ENCODE results near the gene PDAP1. TPM values are rescaled to one million over a fixed set of nuclear protein-coding genes. Genes with fewer than 3 reads are reported as not detected.

Gene PDAP1
- total and polyA plus RNA-seq, 8 donors = 27.8 to 84.6 (median 39.8) TPM

DNA sequence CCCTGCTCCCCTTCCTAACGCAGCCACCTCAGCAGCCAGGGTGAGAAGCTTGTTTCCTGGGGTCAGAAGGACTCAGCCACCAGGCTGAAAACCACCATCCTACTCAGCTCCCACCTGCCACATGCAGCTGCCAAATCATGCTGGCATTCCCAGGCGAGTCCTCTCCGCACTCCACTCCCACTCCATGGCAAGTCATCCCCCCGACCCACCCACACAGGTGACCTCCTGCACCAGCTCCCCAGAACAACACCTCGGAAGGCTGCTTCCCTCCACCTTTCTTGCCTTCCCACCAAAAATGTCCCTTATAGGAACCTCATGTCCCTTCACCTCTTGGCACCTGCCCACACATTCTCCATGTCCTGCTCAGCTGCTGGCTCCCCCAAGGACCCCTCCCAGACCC lies 4.6 kb downstream of the PDAP1 start:
- ATAC-seq (no peak), FAIRE-seq (no peak), DNase-seq (no peak)
- peaks cover 13 to 18% (median 17%) of the 10 kb centered on the region in 3 donors for H3K4me1 ChIP-seq
- H3K27me3 ChIP-seq = no peaks in the 10 kb centered on the region
- no peak overlapping the region for H3K27ac ChIP-seq
- WGBS, 2 donors = 65 to 82% methylated on average over 5 of the region's 5 CpGs
- H3K9me3 ChIP-seq = no peaks in the 10 kb centered on the region
- intact Hi-C loops (cut with DNase I) = no loop called here
- TF ChIP-seq, protein P1, sequence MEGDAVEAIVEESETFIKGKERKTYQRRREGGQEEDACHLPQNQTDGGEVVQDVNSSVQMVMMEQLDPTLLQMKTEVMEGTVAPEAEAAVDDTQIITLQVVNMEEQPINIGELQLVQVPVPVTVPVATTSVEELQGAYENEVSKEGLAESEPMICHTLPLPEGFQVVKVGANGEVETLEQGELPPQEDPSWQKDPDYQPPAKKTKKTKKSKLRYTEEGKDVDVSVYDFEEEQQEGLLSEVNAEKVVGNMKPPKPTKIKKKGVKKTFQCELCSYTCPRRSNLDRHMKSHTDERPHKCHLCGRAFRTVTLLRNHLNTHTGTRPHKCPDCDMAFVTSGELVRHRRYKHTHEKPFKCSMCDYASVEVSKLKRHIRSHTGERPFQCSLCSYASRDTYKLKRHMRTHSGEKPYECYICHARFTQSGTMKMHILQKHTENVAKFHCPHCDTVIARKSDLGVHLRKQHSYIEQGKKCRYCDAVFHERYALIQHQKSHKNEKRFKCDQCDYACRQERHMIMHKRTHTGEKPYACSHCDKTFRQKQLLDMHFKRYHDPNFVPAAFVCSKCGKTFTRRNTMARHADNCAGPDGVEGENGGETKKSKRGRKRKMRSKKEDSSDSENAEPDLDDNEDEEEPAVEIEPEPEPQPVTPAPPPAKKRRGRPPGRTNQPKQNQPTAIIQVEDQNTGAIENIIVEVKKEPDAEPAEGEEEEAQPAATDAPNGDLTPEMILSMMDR (IDR thresholded peaks at IDR 0.05) = no peak
- no peak overlapping the region for H3K4me3 ChIP-seq
- H3K36me3 ChIP-seq = peaks cover 0 to 39% (median 0%) of the 10 kb centered on the region in 3 donors

DNA sequence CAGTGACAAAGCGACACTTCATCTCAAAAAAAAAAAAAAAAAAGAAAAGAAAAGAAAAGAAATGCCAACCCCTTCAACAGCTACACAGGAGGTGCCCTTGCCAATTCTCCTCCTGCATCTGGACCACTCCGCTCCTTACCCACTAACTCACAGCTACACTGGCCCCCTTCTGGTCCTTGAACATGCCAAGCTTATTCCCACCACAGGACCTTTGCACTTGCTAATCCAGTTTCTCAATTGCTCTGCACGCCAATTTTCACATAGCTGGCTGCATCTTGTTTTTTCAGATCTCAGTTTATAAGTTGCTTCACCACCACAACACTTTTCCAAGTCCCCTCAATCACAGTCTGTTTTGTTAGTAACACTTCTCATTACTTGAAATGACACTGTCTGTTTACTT lies 5.5 kb downstream of the PDAP1 start:
- Histone ChIP-seq H3K27me3 (no peaks in the 10 kb centered on the region), H3K9me3 (no peaks in the 10 kb centered on the region), H3K27ac (no peak overlapping the region), H3K4me1 (peaks cover 13 to 18% (median 17%) of the 10 kb centered on the region in 3 donors), H3K4me3 (no peak overlapping the region), H3K36me3 (peaks cover 0 to 42% (median 0%) of the 10 kb centered on the region in 3 donors)
- intact Hi-C loops (cut with DNase I) = no loop called here
- 98 to 100% methylated on average over 3 of the region's 3 CpGs for WGBS, 2 donors
- FAIRE-seq (no peak), ATAC-seq (no peak), DNase-seq (no peak)
- TF ChIP-seq, protein P1 (IDR thresholded peaks at IDR 0.05) = no peak

DNA sequence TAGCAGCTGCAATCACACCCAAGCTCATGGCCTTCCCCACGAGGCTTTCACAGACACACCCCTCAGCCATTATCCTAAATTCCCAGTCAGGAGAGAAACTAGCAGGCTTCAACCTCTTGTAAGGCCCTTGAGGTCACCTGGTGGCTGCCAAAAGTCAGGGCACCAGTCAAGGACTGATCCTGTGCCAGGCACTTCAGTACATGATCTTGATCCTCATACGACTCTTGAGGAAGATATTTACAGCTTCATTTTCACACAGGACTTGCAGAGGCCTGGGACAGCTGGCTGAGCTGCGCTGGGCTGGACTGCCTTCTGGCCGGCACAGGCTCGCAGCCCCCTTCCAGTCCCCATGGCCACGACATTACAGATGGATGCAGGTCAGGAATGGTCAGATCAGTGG lies 8.8 kb downstream of the PDAP1 start:
- no peaks in the 10 kb centered on the region for H3K4me1 ChIP-seq
- FAIRE-seq (no peak), DNase-seq (no peak), ATAC-seq (no peak)
- no peak overlapping the region for H3K4me3 ChIP-seq
- intact Hi-C loops (cut with DNase I) = no loop called here
- no peak overlapping the region for H3K27ac ChIP-seq
- TF ChIP-seq, protein P1 (IDR thresholded peaks at IDR 0.05) = no peak
- peaks cover 0 to 53% (median 0%) of the 10 kb centered on the region in 3 donors for H3K36me3 ChIP-seq
- no peaks in the 10 kb centered on the region for H3K27me3 ChIP-seq
- H3K9me3 ChIP-seq = no peaks in the 10 kb centered on the region
- WGBS, 2 donors = 81 to 85% methylated on average over 6 of the region's 6 CpGs

DNA sequence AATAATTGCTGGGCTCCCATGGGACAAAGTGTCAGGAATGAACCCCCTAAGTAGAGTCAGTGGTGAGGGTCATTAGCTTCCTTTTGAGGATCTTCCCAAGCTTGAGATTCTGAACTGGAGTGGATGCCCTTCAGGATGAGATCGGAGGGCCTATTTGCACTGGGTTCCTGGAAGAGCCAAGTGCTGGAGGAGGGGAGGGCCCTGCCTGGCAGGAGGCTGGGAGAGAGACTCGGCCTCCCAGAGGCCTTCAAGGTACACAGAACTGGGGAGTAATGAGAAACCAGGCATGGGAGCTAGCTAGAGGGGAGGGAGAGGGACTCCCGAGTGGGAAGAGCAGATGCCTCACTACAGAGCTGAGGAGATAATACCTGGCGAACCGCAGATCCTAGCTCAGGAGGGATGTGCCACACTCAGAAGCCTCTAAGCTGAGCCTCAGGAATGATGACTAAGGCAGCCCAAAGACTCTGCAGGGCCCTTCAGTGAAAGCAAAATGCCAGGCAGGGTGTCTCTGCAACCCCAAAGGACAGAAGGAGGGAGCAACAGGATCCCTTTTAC lies 9.4 kb downstream of the PDAP1 start:
- TF ChIP-seq, protein P1 (IDR thresholded peaks at IDR 0.05) = no peak
- FAIRE-seq (no peak), ATAC-seq (no peak), DNase-seq (no peak)
- WGBS, 2 donors = 72 to 79% methylated on average over 5 of the region's 5 CpGs
- intact Hi-C loops (cut with DNase I) = no loop called here
- Histone ChIP-seq H3K27ac (no peak overlapping the region), H3K27me3 (no peaks in the 10 kb centered on the region), H3K9me3 (no peaks in the 10 kb centered on the region), H3K36me3 (peaks cover 0 to 50% (median 0%) of the 10 kb centered on the region in 3 donors), H3K4me1 (peaks cover 0 to 1% (median 0%) of the 10 kb centered on the region in 3 donors), H3K4me3 (no peak overlapping the region)

DNA sequence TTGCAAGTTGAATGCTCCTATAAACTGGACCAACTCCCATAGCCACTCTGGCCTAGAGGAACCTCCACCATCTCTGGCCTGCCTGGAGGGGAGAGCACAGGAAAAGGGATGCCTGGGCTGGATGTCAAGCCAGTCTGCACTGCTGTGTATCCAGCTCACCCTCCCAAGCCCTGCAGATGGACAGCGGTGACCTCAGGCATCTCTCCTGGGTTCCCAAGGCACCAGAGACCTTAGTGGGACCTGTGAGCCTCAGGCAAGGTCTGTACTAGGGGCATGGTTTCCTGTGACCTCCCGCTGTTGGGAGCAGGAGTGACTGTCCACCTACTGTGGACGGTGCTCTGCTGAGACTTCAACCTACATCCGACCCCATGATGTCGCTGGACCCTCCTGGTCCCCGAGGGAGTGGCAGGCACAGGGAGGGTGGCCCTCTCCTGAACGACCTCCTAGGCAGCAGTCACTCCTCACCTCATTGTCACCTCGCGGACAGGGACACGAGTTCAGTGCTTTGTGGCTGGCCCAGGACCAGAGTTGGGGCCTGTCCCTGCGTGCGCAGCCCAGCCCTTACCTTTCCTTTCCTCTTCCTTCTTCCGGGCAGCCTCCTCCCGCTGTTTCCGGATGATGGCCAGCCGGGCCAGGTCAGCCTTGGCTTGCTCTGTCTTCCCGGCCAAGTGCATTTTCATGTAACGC lies 11.0 kb downstream of the PDAP1 start:
- intact Hi-C loops (cut with DNase I) = no loop called here
- ATAC-seq = no peak

More for the DNA sequence above, 11.0 kb downstream of the PDAP1 start:
- peaks cover 0 to 43% (median 0%) of the 10 kb centered on the region in 3 donors for H3K36me3 ChIP-seq
- H3K27ac ChIP-seq = no peak overlapping the region
- FAIRE-seq = no peak
- no peak overlapping the region for H3K4me3 ChIP-seq
- no peaks in the 10 kb centered on the region for H3K9me3 ChIP-seq
- WGBS, 2 donors = 86 to 87% methylated on average over 15 to 18 of the region's 18 CpGs
- TF ChIP-seq, protein P1 (IDR thresholded peaks at IDR 0.05) = no peak
- no peaks in the 10 kb centered on the region for H3K27me3 ChIP-seq
- no peak for DNase-seq
- H3K4me1 ChIP-seq = peaks cover 0 to 4% (median 1%) of the 10 kb centered on the region in 3 donors

Measured in pancreas (tissue), 10 donors.